Memory B cell (primary cell): ENCODE measurements around the gene NEK8.
"Not testable (repeated sequence)": the region's sequence is repeated elsewhere in the genome, so short reads cannot be mapped to it uniquely, and the experiment has no call there.

Source experiments
- ATAC-seq: fragments of 150-1000 bp; cut with Tn5 transposase; 2 replicates; pipeline ENCODE4 v1.10.0; 2021; ENCODE audit warnings: low read depth, mild to moderate bottlenecking, moderate library complexity
- DNase-seq, 2 donors: peaks; one replicate each; pipeline ENCODE4 v3.0.0; 2022; ENCODE audit warnings: low spot score in 2 of 2
- H3K27ac Mint-ChIP-seq: one replicate; pipeline ENCODE4 v1.8.0; 2022; ENCODE audit warnings: mild to moderate bottlenecking, moderate library complexity, mixed read lengths
- H3K27me3 Mint-ChIP-seq: one replicate; pipeline ENCODE4 v1.8.0; 2022; ENCODE audit warnings: mixed read lengths
- H3K36me3 Mint-ChIP-seq: one replicate; pipeline ENCODE4 v1.8.0; 2022; ENCODE audit warnings: mild to moderate bottlenecking, mixed read lengths
- H3K4me1 Mint-ChIP-seq: one replicate; pipeline ENCODE4 v1.8.0; 2022; ENCODE audit warnings: mixed read lengths
- H3K4me3 Mint-ChIP-seq: one replicate; pipeline ENCODE4 v1.8.0; 2022; ENCODE audit warnings: mild to moderate bottlenecking, moderate library complexity, mixed read lengths
- H3K9me3 Mint-ChIP-seq: one replicate; pipeline ENCODE4 v1.8.0; 2022; ENCODE audit warnings: mixed read lengths

Gene NEK8

GRCh38 chr17:28716740-28717577, 11.6 kb upstream of the NEK8 start:
- Mint-ChIP-seq H3K27me3 (peaks cover 2% of the 10 kb centered on the region), H3K4me1 (peaks cover 27% of the 10 kb centered on the region), H3K36me3 (peaks cover 11% of the 10 kb centered on the region), H3K27ac (no peak overlapping the region), H3K4me3 (peak overlapping the region; percentile 68), H3K9me3 (no peaks in the 10 kb centered on the region)
- ATAC-seq (no peak), DNase-seq (no peak)

GRCh38 chr17:28717578-28718332, 10.8 kb upstream of the NEK8 start, which contains the start of gene RAB34:
TSS of gene RAB34 (minus strand) at chr17:28717868. CDS start at chr17:28717266, 602 bp downstream.
- peak; percentile 5 for ATAC-seq
- Mint-ChIP-seq H3K36me3 (peaks cover 13% of the 10 kb centered on the region), H3K27ac (peak within 1 kb of the TSS; percentile 93), H3K9me3 (no peaks in the 10 kb centered on the region), H3K4me3 (peak within 1 kb of the TSS; percentile 83), H3K4me1 (peaks cover 26% of the 10 kb centered on the region), H3K27me3 (peaks cover 2% of the 10 kb centered on the region)
- DNase-seq: peak; percentile 17 to 42

GRCh38 chr17:28718333-28719020, 10.1 kb upstream of the NEK8 start:
- peaks cover 13% of the 10 kb centered on the region for H3K36me3 Mint-ChIP-seq
- peaks cover 2% of the 10 kb centered on the region for H3K27me3 Mint-ChIP-seq
- peak overlapping the region; percentile 83 for H3K4me3 Mint-ChIP-seq
- H3K4me1 Mint-ChIP-seq: peaks cover 30% of the 10 kb centered on the region
- DNase-seq: no peak
- H3K27ac Mint-ChIP-seq: peak overlapping the region; percentile 93
- no peaks in the 10 kb centered on the region for H3K9me3 Mint-ChIP-seq
- ATAC-seq: no peak

GRCh38 chr17:28719021-28719433, 9.6 kb upstream of the NEK8 start:
- Mint-ChIP-seq H3K9me3 (no peaks in the 10 kb centered on the region), H3K27me3 (peaks cover 2% of the 10 kb centered on the region), H3K4me1 (peaks cover 32% of the 10 kb centered on the region), H3K27ac (peak overlapping the region; percentile 99), H3K36me3 (peaks cover 18% of the 10 kb centered on the region), H3K4me3 (peak overlapping the region; percentile 99)
- no peak for DNase-seq
- ATAC-seq: no peak

GRCh38 chr17:28720247-28720996, 8.2 kb upstream of the NEK8 start:
- DNase-seq (no peak), ATAC-seq (no peak)
- Mint-ChIP-seq H3K27ac (peak overlapping the region; percentile 99), H3K9me3 (no peaks in the 10 kb centered on the region), H3K4me3 (peak overlapping the region; percentile 99), H3K36me3 (peaks cover 27% of the 10 kb centered on the region), H3K27me3 (peaks cover 2% of the 10 kb centered on the region), H3K4me1 (peaks cover 45% of the 10 kb centered on the region)

GRCh38 chr17:28720997-28721329, 7.6 kb upstream of the NEK8 start:
- H3K4me3 Mint-ChIP-seq: peak overlapping the region; percentile 99
- peak overlapping the region; percentile 99 for H3K27ac Mint-ChIP-seq
- not testable (repeated sequence) for ATAC-seq, DNase-seq, H3K9me3 Mint-ChIP-seq, H3K27me3 Mint-ChIP-seq
- peaks cover 49% of the 10 kb centered on the region for H3K4me1 Mint-ChIP-seq
- H3K36me3 Mint-ChIP-seq: peaks cover 27% of the 10 kb centered on the region

GRCh38 chr17:28722417-28723158, 6.0 kb upstream of the NEK8 start:
- ATAC-seq (no peak), DNase-seq (no peak)
- Mint-ChIP-seq H3K4me3 (peak overlapping the region; percentile 24), H3K36me3 (peaks cover 27% of the 10 kb centered on the region), H3K27me3 (no peaks in the 10 kb centered on the region), H3K9me3 (no peaks in the 10 kb centered on the region), H3K4me1 (peaks cover 53% of the 10 kb centered on the region), H3K27ac (peak overlapping the region; percentile 24)

- Mint-ChIP-seq H3K4me1 (peaks cover 49% of the 10 kb centered on the region), H3K36me3 (peaks cover 27% of the 10 kb centered on the region), H3K4me3 (no peak overlapping the region), H3K27me3 (no peaks in the 10 kb centered on the region), H3K9me3 (no peaks in the 10 kb centered on the region), H3K27ac (peak overlapping the region; percentile 84)
- DNase-seq: no peak
- ATAC-seq: no peak
These were observed 5.3 kb upstream of the NEK8 start for GRCh38 chr17:28723159-28723835.

GRCh38 chr17:28723836-28724499, 4.6 kb upstream of the NEK8 start:
- not testable (repeated sequence) for ATAC-seq, H3K27me3 Mint-ChIP-seq, H3K4me3 Mint-ChIP-seq, H3K9me3 Mint-ChIP-seq, DNase-seq
- Mint-ChIP-seq H3K27ac (peak overlapping the region; percentile 84), H3K36me3 (peaks cover 27% of the 10 kb centered on the region), H3K4me1 (peaks cover 46% of the 10 kb centered on the region)

- Mint-ChIP-seq H3K9me3 (no peaks in the 10 kb centered on the region), H3K27ac (peak overlapping the region; percentile 84), H3K4me1 (peaks cover 46% of the 10 kb centered on the region), H3K36me3 (peaks cover 27% of the 10 kb centered on the region), H3K27me3 (no peaks in the 10 kb centered on the region), H3K4me3 (peak overlapping the region; percentile 89)
- no peak for DNase-seq
- ATAC-seq: no peak
These were observed 4.0 kb upstream of the NEK8 start for GRCh38 chr17:28724500-28725165.

GRCh38 chr17:28725166-28725659, 3.4 kb upstream of the NEK8 start:
- no peaks in the 10 kb centered on the region for H3K9me3 Mint-ChIP-seq
- no peak for ATAC-seq
- peaks cover 24% of the 10 kb centered on the region for H3K36me3 Mint-ChIP-seq
- H3K27me3 Mint-ChIP-seq: no peaks in the 10 kb centered on the region
- peak overlapping the region; percentile 89 for H3K4me3 Mint-ChIP-seq
- DNase-seq: peak in 1 of 2 donors; percentile 53
- H3K4me1 Mint-ChIP-seq: peaks cover 46% of the 10 kb centered on the region
- peak overlapping the region; percentile 84 for H3K27ac Mint-ChIP-seq
